CD4-positive, alpha-beta memory T cell (primary cell): ENCODE measurements around the gene CMTM7. TPM values are rescaled to one million over a fixed set of nuclear protein-coding genes. Genes with fewer than 3 reads are reported as not detected.
"Not testable (repeated sequence)": the region's sequence is repeated elsewhere in the genome, so short reads cannot be mapped to it uniquely, and the experiment has no call there.

Experiments used
- CTCF ChIA-PET: fragments of 350-600 bp; sonication (Branson Sonifier 250); formaldehyde crosslinking; loops from one replicate; lab custom pipeline; 2021; ENCODE audit warnings: inconsistent platforms; ENCODE audit not compliant: partially characterized antibody; lab: Charles Lee
- POLR2A ChIA-PET: fragments of 350-600 bp; sonication (Branson Sonifier 250); formaldehyde crosslinking; loops from one replicate; lab custom pipeline; 2021; ENCODE audit not compliant: partially characterized antibody; lab: Charles Lee
- DNase-seq, 5 donors: peaks; one replicate each; pipeline versions ENCODE4 v3.0.0 to v3.0.0-alpha.2; 2020 to 2022; ENCODE audit warnings: mixed read lengths in 1 of 5
- H3K27ac ChIP-seq: one replicate; pipeline ENCODE4 v1.7.0; 2013; ENCODE audit warnings: low read depth, low read length
- H3K27me3 ChIP-seq: 2 replicates; pipeline ENCODE4 v1.7.0; 2013; ENCODE audit warnings: mild to moderate bottlenecking, low read length, moderate library complexity; ENCODE audit not compliant: insufficient read depth
- H3K36me3 ChIP-seq: 2 replicates; pipeline ENCODE4 v1.7.0; 2013; ENCODE audit warnings: mild to moderate bottlenecking, low read length, moderate library complexity; ENCODE audit not compliant: insufficient read depth
- H3K4me1 ChIP-seq: 2 replicates; pipeline ENCODE4 v1.7.0; 2013; ENCODE audit warnings: mild to moderate bottlenecking, low read length, moderate library complexity; ENCODE audit not compliant: insufficient read depth
- H3K4me3 ChIP-seq, 2 donors: one replicate each; pipeline ENCODE4 v1.7.0; 2013; ENCODE audit warnings: low read length in 2 of 2, mild to moderate bottlenecking in 1 of 2
- H3K9me3 ChIP-seq, 2 donors: one replicate each; pipeline ENCODE4 v1.7.0; 2013; ENCODE audit warnings: low read length in 2 of 2, control low read depth in 1 of 2; ENCODE audit not compliant: control insufficient read depth in 1 of 2
- H3K27ac Mint-ChIP-seq, 7 donors: one replicate each; pipeline ENCODE4 v1.8.0; 2020 to 2021; ENCODE audit warnings: mixed read lengths in 7 of 7, mild to moderate bottlenecking in 6 of 7, inconsistent platforms in 3 of 7, moderate library complexity in 3 of 7
- H3K27me3 Mint-ChIP-seq, 2 donors: one replicate each; pipeline ENCODE4 v1.8.0; 2020 to 2021; ENCODE audit warnings: mixed read lengths in 2 of 2
- H3K36me3 Mint-ChIP-seq, 2 donors: one replicate each; pipeline ENCODE4 v1.8.0; 2020 to 2021; ENCODE audit warnings: mixed read lengths in 2 of 2, inconsistent platforms in 1 of 2, mild to moderate bottlenecking in 1 of 2
- H3K4me1 Mint-ChIP-seq, 4 donors: one replicate each; pipeline ENCODE4 v1.8.0; 2020 to 2021; ENCODE audit warnings: mixed read lengths in 4 of 4, mild to moderate bottlenecking in 1 of 4
- H3K4me3 Mint-ChIP-seq, 8 donors: one replicate each; pipeline ENCODE4 v1.8.0; 2020 to 2021; ENCODE audit warnings: mixed read lengths in 8 of 8, mild to moderate bottlenecking in 7 of 8, moderate library complexity in 6 of 8, inconsistent platforms in 3 of 8
- H3K9me3 Mint-ChIP-seq, 8 donors: one replicate each; pipeline ENCODE4 v1.8.0; 2020 to 2021; ENCODE audit warnings: mixed read lengths in 8 of 8, mild to moderate bottlenecking in 5 of 8, inconsistent platforms in 3 of 8, moderate library complexity in 1 of 8
- intact Hi-C: fragments of 100-400 bp; cut with micrococcal nuclease; formaldehyde crosslinking; loops from one replicate; pipeline ENCODE4 v1.15.1; 2023
- polyA plus RNA-seq, 2 donors: library from polyadenylated mRNA; unstranded; fragments of 300-500 nt; fragmentation: Illumina TruSeq; gene quantifications; one replicate each; pipeline ENCODE4 v1.2.3, GENCODE V29; 2021
- total RNA-seq, 2 experiments: library from RNA; stranded (reverse); gene quantifications; one replicate each; pipeline ENCODE4 v1.2.3, GENCODE V29; 2021

CMTM7 gene
- total and polyA plus RNA-seq, 4 experiments from 2014 or later = 44.2 to 137 (median 65.7) TPM

GRCh38 chr3:32379831-32380500, 11.7 kb upstream of the CMTM7 start:
- no peaks in the 10 kb centered on the region for H3K4me1 ChIP-seq
- Mint-ChIP-seq H3K9me3 (no peaks in the 10 kb centered on the region), H3K4me1 (peaks cover 4 to 6% (median 5%) of the 10 kb centered on the region in 4 donors), H3K4me3 (no peak overlapping the region), H3K27me3 (peaks cover 0 to 2% of the 10 kb centered on the region in 2 donors), H3K27ac (no peak overlapping the region), H3K36me3 (peaks cover 0 to 3% of the 10 kb centered on the region in 2 donors)
- no peaks in the 10 kb centered on the region for H3K9me3 ChIP-seq
- H3K36me3 ChIP-seq = no peaks in the 10 kb centered on the region
- ChIA-PET CTCF (interaction anchor here (1.3 to 7.7 kb wide), 2 partner anchors 85 to 89 kb away, joined by 3 to 221 read pairs; no protein-coding TSS in a partner anchor), POLR2A (no interaction called here)
- no peaks in the 10 kb centered on the region for H3K27me3 ChIP-seq
- H3K27ac ChIP-seq = no peak overlapping the region
- intact Hi-C loops = no loop called here
- no peak for DNase-seq
- H3K4me3 ChIP-seq = no peak overlapping the region

GRCh38 chr3:32381922-32382321, 9.7 kb upstream of the CMTM7 start:
- H3K36me3 Mint-ChIP-seq = peaks cover 0 to 3% of the 10 kb centered on the region in 2 donors
- H3K36me3 ChIP-seq = no peaks in the 10 kb centered on the region
- no peak overlapping the region for H3K27ac Mint-ChIP-seq
- H3K4me1 ChIP-seq = no peaks in the 10 kb centered on the region
- ChIA-PET POLR2A (interaction anchor here (1.6 kb wide), 1 partner anchor 9 kb away, joined by 5 read pairs; the partner anchor contains the start of gene CMTM7), CTCF (interaction anchor here (0.7 to 1.8 kb wide), 3 partner anchors 9 to 86 kb away, joined by 4 to 8 read pairs (median 6); partner anchors contain the start of gene CMTM7)
- H3K27me3 Mint-ChIP-seq = peaks cover 0 to 2% of the 10 kb centered on the region in 2 donors
- intact Hi-C loops = no loop called here
- H3K4me1 Mint-ChIP-seq = peaks cover 0 to 2% (median under 1%) of the 10 kb centered on the region in 4 donors
- no peaks in the 10 kb centered on the region for H3K9me3 Mint-ChIP-seq
- H3K9me3 ChIP-seq = no peaks in the 10 kb centered on the region
- H3K27ac ChIP-seq = no peak overlapping the region
- H3K27me3 ChIP-seq = no peaks in the 10 kb centered on the region
- H3K4me3 ChIP-seq = no peak overlapping the region
- no peak for DNase-seq
- H3K4me3 Mint-ChIP-seq = no peak overlapping the region

DNA sequence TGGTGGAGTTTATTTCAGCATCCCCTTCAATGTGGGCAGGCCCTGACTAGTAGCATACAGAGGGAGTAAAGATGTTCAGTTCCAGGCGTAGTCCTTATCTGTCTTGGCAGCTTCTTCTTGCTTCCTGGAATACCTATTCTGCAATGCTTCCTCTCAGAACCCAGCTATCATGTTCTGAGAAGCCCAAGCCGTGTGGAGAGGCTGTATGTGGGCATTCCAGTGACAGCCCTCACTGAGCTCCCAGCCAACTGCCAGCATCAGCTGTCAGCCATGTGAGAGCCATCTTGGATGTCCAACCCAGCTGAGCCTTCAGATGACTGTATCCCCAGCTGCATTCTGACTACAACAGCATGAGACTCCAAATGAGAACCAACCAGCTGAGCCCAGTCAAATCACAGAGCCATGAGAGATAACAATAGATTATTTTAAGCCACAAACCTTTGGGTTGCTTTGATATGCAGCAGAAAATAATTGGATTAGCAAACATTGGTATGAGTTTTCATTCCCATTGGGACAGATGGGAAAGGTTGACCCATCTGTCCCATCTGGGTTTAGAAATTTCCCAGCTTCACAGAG, 8.4 kb upstream of the CMTM7 start:
- CTCF ChIA-PET = interaction anchor here (1.5 to 1.8 kb wide), 3 partner anchors 8 to 85 kb away, joined by 8 to 11 read pairs (median 9); partner anchors contain the start of gene CMTM7
- Histone ChIP-seq H3K9me3 (no peaks in the 10 kb centered on the region), H3K27ac (no peak overlapping the region), H3K4me1 (no peaks in the 10 kb centered on the region), H3K4me3 (no peak overlapping the region), H3K27me3 (no peaks in the 10 kb centered on the region), H3K36me3 (no peaks in the 10 kb centered on the region)
- intact Hi-C loops = no loop called here
- no peak for DNase-seq
- Mint-ChIP-seq H3K9me3 (no peaks in the 10 kb centered on the region), H3K27me3 (peaks cover 0 to 2% of the 10 kb centered on the region in 2 donors), H3K4me3 (no peak overlapping the region), H3K27ac (no peak overlapping the region), H3K36me3 (peaks cover 0 to 3% of the 10 kb centered on the region in 2 donors), H3K4me1 (peaks cover 0 to 4% (median under 1%) of the 10 kb centered on the region in 4 donors)
- POLR2A ChIA-PET = interaction anchor here (0.9 to 1.6 kb wide), 2 partner anchors 8 to 75 kb away, joined by 3 to 5 read pairs; partner anchors contain the start of gene CMTM7

DNA sequence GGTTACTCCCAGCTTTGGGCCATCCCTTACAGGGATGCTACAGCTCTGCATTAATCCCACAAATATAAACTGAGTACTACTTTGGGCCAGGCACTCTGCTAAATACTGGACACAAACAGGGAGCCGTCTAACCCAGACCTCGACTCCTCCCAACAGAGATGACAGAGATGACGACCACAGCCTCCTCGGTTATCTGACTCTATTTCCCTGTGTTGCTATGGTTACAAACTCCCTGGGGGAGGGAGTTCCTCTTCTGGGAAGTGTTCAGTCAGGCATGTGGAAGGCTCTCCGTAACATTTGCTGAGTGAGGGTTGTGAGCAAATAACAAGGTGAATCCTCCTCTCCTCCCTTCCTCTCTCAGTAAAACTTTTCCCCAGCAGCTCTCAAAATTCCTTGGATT, 6.7 kb upstream of the CMTM7 start:
- DNase-seq = no peak
- Histone ChIP-seq H3K36me3 (no peaks in the 10 kb centered on the region), H3K9me3 (no peaks in the 10 kb centered on the region), H3K27ac (no peak overlapping the region), H3K4me1 (peaks cover 2% of the 10 kb centered on the region), H3K4me3 (no peak overlapping the region), H3K27me3 (no peaks in the 10 kb centered on the region)
- Mint-ChIP-seq H3K4me1 (peaks cover 0 to 10% (median 3%) of the 10 kb centered on the region in 4 donors), H3K4me3 (no peak overlapping the region), H3K36me3 (peaks cover 0 to 3% of the 10 kb centered on the region in 2 donors), H3K27ac (no peak overlapping the region), H3K9me3 (no peaks in the 10 kb centered on the region), H3K27me3 (peaks cover 0 to 2% of the 10 kb centered on the region in 2 donors)
- ChIA-PET CTCF (interaction anchor here (0.7 to 1.5 kb wide), 3 partner anchors 10 to 207 kb away, joined by 3 read pairs; no protein-coding TSS in a partner anchor), POLR2A (no interaction called here)
- intact Hi-C loops = no loop called here

- Mint-ChIP-seq H3K4me3 (no peak overlapping the region), H3K36me3 (peaks cover 3% of the 10 kb centered on the region in 2 donors), H3K4me1 (peaks cover 7 to 25% (median 11%) of the 10 kb centered on the region in 4 donors), H3K9me3 (peaks cover 0 to 3% (median 0%) of the 10 kb centered on the region in 8 donors), H3K27ac (peak overlapping the region in 2 of 7 donors; percentile 3 to 24), H3K27me3 (peaks cover 0 to 2% of the 10 kb centered on the region in 2 donors)
- Histone ChIP-seq H3K9me3 (no peaks in the 10 kb centered on the region), H3K36me3 (no peaks in the 10 kb centered on the region), H3K27me3 (no peaks in the 10 kb centered on the region), H3K27ac (no peak overlapping the region), H3K4me1 (peaks cover 14% of the 10 kb centered on the region), H3K4me3 (no peak overlapping the region)
- intact Hi-C loops = no loop called here
- ChIA-PET CTCF (interaction anchor here (1.4 to 5.0 kb wide), 4 partner anchors 12 to 81 kb away, joined by 6 to 69 read pairs (median 10); no protein-coding TSS in a partner anchor), POLR2A (no interaction called here)
- DNase-seq = peak in 1 of 5 donors; percentile 6
Observed at GRCh38 chr3:32387512-32387911, 4.1 kb upstream of the CMTM7 start.

DNA sequence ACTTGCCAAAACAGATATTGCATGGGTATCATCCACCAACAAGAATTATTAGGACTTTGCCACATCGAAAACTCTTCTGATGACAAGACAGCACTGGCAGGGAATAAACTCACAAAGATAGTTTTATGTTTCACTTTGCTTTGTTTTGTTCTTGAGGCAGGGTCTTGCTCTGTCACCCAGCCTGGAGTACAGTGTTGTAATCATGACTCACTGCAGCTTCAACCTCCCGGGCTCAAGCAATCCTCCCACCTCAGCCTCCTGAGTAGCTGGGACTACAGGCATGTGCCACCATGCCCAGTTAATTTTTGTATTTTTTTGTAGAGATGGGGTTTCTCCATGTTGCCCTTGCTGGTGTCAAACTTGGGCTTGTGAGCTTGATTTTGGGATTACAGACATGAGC, 2.1 kb upstream of the CMTM7 start:
- POLR2A ChIA-PET = interaction anchor here (1.5 to 4.1 kb wide), 3 partner anchors 14 to 68 kb away, joined by 8 to 27 read pairs (median 23); no protein-coding TSS in a partner anchor
- H3K9me3 Mint-ChIP-seq, H3K36me3 ChIP-seq, H3K27me3 ChIP-seq, H3K36me3 Mint-ChIP-seq, H3K27me3 Mint-ChIP-seq, DNase-seq, H3K27ac ChIP-seq, H3K9me3 ChIP-seq, H3K4me3 ChIP-seq, intact Hi-C loops: not testable (repeated sequence)
- CTCF ChIA-PET = interaction anchor here (1.0 to 12.3 kb wide), 9 partner anchors 11 to 212 kb away, joined by 3 to 208 read pairs (median 6); no protein-coding TSS in a partner anchor
- H3K4me1 ChIP-seq = peaks cover 34% of the 10 kb centered on the region
- H3K27ac Mint-ChIP-seq = peak overlapping the region in 6 of 7 donors; percentile 15 to 75 (median 47)
- H3K4me3 Mint-ChIP-seq = peak overlapping the region in 4 of 8 donors; percentile 14 to 46 (median 28)
- H3K4me1 Mint-ChIP-seq = peaks cover 24 to 46% (median 30%) of the 10 kb centered on the region in 4 donors
